Uterus (tissue), 4 donors: ENCODE results near the gene TRPM1. TPM values are rescaled to one million over a fixed set of nuclear protein-coding genes. Genes with fewer than 3 reads are reported as not detected.

Experiments
- DNase-seq, 2 donors: peaks; one replicate each; pipeline ENCODE4 v3.0.0-alpha.2; 2019 to 2020
- H3K27ac ChIP-seq, 2 donors: fragments of 200-600 bp; sonication (generic); 1 replicate in 1 of 2; 2 replicates in 1 of 2; pipeline ENCODE4 v1.5.1; 2016 to 2018
- H3K27me3 ChIP-seq, 2 donors: fragments of 200-600 bp; sonication (generic); one replicate each; pipeline ENCODE4 v1.5.1; 2018 to 2019; ENCODE audit warnings: control low read depth in 1 of 2
- H3K36me3 ChIP-seq, 2 donors: fragments of 200-600 bp; sonication (generic); one replicate each; pipeline ENCODE4 v1.5.1; 2019; ENCODE audit warnings: control low read depth in 1 of 2
- H3K4me1 ChIP-seq, 2 donors: fragments of 200-600 bp; sonication (generic); one replicate each; pipeline ENCODE4 v1.5.1; 2018 to 2019; ENCODE audit warnings: control low read depth in 1 of 2
- H3K4me3 ChIP-seq, 2 donors: fragments of 200-600 bp; sonication (generic); 1 replicate in 1 of 2; 2 replicates in 1 of 2; pipeline ENCODE4 v1.5.1; 2018 to 2019; ENCODE audit warnings: mild to moderate bottlenecking in 1 of 2
- H3K9me3 ChIP-seq, 2 donors: fragments of 200-600 bp; sonication (generic); one replicate each; pipeline ENCODE4 v1.5.1; 2019; ENCODE audit warnings: control low read depth in 1 of 2
- CTCF ChIP-seq, 4 experiments: fragments of 200-600 bp in 2 of 4; fragments of 450-650 bp in 2 of 4; sonication (generic) in 2 of 4; IDR thresholded peaks; one replicate each; pipeline ENCODE4 v1.5.1; 2016 to 2019; ENCODE audit warnings: antibody characterized with exemption in 4 of 4, mild to moderate bottlenecking in 2 of 4, moderate library complexity in 1 of 4
- POLR2A ChIP-seq, 2 donors: fragments of 450-650 bp; IDR thresholded peaks; one replicate each; pipeline ENCODE4 v1.6.1; 2016; ENCODE audit warnings: antibody characterized with exemption in 2 of 2, mild to moderate bottlenecking in 1 of 2, moderate library complexity in 1 of 2
- intact Hi-C: fragments of 100-400 bp; cut with DNase I; formaldehyde crosslinking; loops from one replicate; pipeline ENCODE4 v1.15.1; 2023; ENCODE audit warnings: low total_unique reads
- total RNA-seq, 4 donors: library from RNA; depleted of rRNA in 3 of 4; stranded (reverse); fragments of >200 nt in 3 of 4; gene quantifications; one replicate each; pipeline versions ENCODE4 v1.1.0 to v1.2.4, GENCODE V29; 2014 to 2023
- donor health status: DM: yes; HTN: yes; CAD: no.

The TRPM1 gene
- total RNA-seq, 4 donors from 2014 or later = not detected

DNA sequence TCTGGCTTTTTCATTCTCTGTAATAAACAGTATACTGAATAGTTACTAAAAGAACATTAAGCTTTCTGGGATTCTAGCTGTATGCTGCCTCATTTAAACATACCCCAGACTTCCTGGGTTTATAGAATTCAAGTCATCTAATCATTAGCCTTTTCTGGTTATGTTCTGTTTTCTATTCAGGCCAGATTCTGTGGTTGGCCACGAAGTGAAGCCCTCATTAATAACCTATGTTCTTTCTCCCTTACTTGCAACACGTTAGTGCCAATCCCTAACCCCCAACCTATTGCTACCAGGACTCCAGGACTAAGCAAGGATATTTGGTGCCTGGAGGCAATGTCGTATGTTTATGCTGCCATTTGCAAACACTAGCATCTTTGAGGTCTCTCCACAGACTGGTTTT lies 81.5 kb downstream of the TRPM1 start:
- no peak for TF ChIP-seq POLR2A (IDR thresholded peaks at IDR 0.05)
- TF ChIP-seq CTCF (IDR thresholded peaks at IDR 0.05) = no peak
- intact Hi-C loops = no loop called here
- H3K9me3 ChIP-seq = no peaks in the 10 kb centered on the region

DNA sequence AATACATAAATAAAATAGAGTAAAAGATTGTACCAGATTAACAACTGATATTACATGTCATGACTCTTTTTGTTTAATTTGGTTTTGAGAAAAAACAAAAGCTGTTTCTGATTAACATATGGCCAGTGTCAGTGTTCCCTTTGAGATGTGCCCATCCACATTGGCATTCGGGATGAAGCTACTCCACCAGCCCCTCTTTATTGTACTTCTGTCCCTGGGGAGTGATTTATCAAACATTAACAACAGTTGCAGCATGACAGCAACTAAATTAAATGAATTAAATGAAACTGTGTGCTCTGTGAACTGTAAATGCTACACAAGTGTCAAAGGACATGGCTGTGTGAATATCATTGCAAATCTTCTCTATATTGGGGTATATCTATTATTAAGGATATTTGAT lies 84.2 kb downstream of the TRPM1 start:
- intact Hi-C loops = no loop called here

More for the DNA sequence above, 81.5 kb downstream of the TRPM1 start:
- no peak overlapping the region for H3K4me3 ChIP-seq
- DNase-seq = no peak
- H3K4me1 ChIP-seq = peaks cover 0 to 5% of the 10 kb centered on the region in 2 donors
- H3K36me3 ChIP-seq = no peaks in the 10 kb centered on the region
- no peak overlapping the region for H3K27ac ChIP-seq
- H3K27me3 ChIP-seq = no peaks in the 10 kb centered on the region

GRCh38 chr15:31016446-31016915 lies 85.0 kb downstream of the TRPM1 start:
- DNase-seq = no peak
- no peaks in the 10 kb centered on the region for H3K4me1 ChIP-seq
- H3K27ac ChIP-seq = no peak overlapping the region
- H3K4me3 ChIP-seq = no peak overlapping the region
- H3K9me3 ChIP-seq = peaks cover 0 to 3% of the 10 kb centered on the region in 2 donors
- TF ChIP-seq CTCF (IDR thresholded peaks at IDR 0.05) = no peak
- TF ChIP-seq POLR2A (IDR thresholded peaks at IDR 0.05) = no peak
- no peaks in the 10 kb centered on the region for H3K36me3 ChIP-seq
- intact Hi-C loops = no loop called here
- H3K27me3 ChIP-seq = no peaks in the 10 kb centered on the region

More for the DNA sequence above, 84.2 kb downstream of the TRPM1 start:
- no peak for DNase-seq
- Histone ChIP-seq H3K27ac (no peak overlapping the region), H3K9me3 (peaks cover 0 to 3% of the 10 kb centered on the region in 2 donors), H3K27me3 (no peaks in the 10 kb centered on the region), H3K36me3 (no peaks in the 10 kb centered on the region), H3K4me3 (no peak overlapping the region), H3K4me1 (no peaks in the 10 kb centered on the region)
- TF ChIP-seq POLR2A (IDR thresholded peaks at IDR 0.05) (no peak), CTCF (IDR thresholded peaks at IDR 0.05) (no peak)

GRCh38 chr15:31014608-31014925 lies 87.0 kb downstream of the TRPM1 start:
- no peak for DNase-seq
- intact Hi-C loops = no loop called here
- Histone ChIP-seq H3K4me3 (no peak overlapping the region), H3K4me1 (no peaks in the 10 kb centered on the region), H3K27ac (no peak overlapping the region), H3K27me3 (no peaks in the 10 kb centered on the region), H3K36me3 (no peaks in the 10 kb centered on the region), H3K9me3 (peaks cover 0 to 3% of the 10 kb centered on the region in 2 donors)
- TF ChIP-seq CTCF (IDR thresholded peaks at IDR 0.05) (no peak), POLR2A (IDR thresholded peaks at IDR 0.05) (no peak)

DNA sequence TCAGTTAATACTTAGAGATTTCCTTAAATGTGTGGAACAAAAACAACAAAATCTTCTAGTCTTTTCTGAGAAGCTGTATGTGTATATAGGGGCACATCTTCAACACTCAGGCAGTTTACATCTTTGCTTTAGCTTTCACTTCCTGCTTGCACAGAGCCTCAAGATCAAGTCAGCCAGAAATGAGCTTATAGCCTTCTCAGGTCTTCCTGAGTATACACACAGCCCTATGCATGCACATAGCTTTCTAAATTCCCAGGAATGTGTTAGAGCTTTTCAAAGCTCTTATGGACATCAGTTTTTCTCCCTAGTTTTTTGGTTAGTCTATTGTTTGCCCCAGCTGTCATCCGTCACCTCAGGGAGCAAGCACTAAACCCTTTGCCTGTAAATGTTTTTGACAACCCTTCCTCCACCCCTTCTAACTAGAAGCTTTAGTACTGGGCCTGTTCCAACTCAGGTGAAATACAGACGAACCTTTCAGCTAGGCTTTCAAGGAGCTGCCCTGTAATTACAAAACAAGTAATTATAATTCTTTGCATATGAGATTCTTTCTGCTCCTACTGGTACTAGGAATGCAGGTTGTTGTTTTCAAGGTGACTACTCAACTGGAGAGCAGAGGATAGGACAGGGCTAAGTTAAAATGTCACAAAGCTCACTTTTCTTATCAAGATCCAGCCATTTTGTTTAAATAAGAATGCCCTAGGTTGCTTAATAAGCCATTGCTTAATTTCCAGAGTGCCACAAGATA lies 87.5 kb downstream of the TRPM1 start:
- TF ChIP-seq POLR2A (IDR thresholded peaks at IDR 0.05) (no peak), CTCF (IDR thresholded peaks at IDR 0.05) (no peak)
- intact Hi-C loops = no loop called here

More for the DNA sequence above, 87.5 kb downstream of the TRPM1 start:
- Histone ChIP-seq H3K9me3 (peaks cover 0 to 3% of the 10 kb centered on the region in 2 donors), H3K27ac (no peak overlapping the region), H3K27me3 (no peaks in the 10 kb centered on the region), H3K36me3 (no peaks in the 10 kb centered on the region), H3K4me3 (no peak overlapping the region), H3K4me1 (no peaks in the 10 kb centered on the region)
- no peak for DNase-seq
